ENCODE data around the gene SUPT3H.
"Not testable (repeated sequence)": the region's sequence is repeated elsewhere in the genome, so short reads cannot be mapped to it uniquely, and the experiment has no call there.

The SUPT3H gene

GRCh38 chr6:45067446-45067845 lies 310.3 kb downstream of the SUPT3H start:
- not testable (repeated sequence) for DNase-seq (ENCODE audit: low read depth in 2 of 2)

- DNase-seq (ENCODE audit: low read depth in 2 of 2), result not testable (repeated sequence)
Observed at GRCh38 chr6:45062659-45063058, 315.1 kb downstream of the SUPT3H start.

- no peak for DNase-seq (ENCODE audit: low read depth in 2 of 2)
Observed at GRCh38 chr6:45057711-45058110, 320.0 kb downstream of the SUPT3H start.

DNA sequence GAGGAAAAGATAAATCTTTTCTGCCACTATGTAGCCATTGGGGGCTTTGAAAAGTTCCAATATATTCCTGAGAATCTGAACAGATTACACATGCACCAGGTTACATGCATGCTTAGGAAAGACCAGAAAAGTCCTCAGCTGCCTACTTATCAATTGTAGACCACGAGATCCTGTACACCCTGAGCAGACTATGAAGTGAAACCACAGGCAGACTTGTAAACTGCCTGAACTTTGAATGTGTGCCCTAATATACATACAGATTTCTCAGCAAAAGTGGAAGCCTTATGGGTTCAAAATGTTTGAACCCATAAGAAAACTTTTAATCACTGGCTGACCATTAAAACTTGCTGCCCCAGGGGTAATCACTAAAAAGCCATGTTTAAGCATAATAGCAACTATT lies 323.1 kb downstream of the SUPT3H start:
- no peak for DNase-seq (ENCODE audit: low read depth in 2 of 2)

DNA sequence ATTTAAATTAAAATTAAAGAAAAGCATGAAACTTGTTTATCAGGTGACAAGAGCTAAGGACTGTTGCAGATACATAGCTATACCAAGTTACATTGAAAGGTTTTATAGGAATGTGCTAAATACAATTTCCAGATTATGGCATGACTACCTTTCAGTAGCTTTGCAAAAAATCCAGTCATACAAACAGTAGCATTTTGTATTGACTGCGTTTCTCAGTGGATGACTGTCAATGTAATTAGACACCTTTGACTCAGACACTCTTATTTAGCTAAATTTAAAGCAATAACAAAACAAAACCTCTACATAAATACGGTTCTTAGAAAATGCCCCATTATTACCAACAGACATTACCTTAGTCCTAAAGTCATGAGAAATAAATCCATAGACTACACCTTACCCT lies 325.4 kb downstream of the SUPT3H start:
- DNase-seq (ENCODE audit: low read depth in 2 of 2), result no peak

GRCh38 chr6:45049188-45049843 lies 328.4 kb downstream of the SUPT3H start:
- no peak for DNase-seq (ENCODE audit: low read depth in 2 of 2)

DNA sequence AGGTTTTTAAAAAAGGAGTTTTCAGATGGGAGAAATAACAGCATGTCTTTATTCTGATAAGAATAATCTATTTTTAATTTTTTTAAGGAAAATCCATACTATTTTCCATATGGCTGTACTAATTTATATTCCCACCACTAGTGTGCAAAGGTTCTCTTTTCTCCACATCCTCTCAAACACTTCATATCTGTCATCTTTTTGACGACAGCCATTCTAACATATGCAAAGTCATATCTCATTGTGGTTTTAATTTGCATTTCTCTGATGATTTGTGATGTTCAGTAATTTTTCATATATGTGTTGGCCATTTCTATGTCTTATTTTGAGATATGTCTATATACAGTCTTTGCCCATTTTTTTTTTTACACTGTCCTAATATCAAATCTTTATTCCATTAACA lies 330.2 kb downstream of the SUPT3H start:
- DNase-seq (ENCODE audit: low read depth in 2 of 2), result no peak

DNA sequence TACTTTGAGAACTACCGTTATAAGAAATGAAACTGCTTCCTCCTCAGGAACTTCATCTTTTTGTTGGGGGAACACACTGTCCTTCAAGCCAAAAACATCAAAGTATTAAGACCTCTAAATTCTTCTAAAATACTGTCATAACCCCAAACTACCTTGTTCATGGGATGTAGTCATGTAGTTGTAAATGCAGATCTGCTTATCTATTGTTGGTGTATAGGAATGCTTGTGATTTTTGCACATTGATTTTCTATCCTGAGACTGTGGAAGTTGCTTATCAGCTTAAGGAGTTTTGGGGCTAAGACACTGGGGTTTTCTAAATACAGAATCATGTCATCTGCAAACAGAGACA lies 332.5 kb downstream of the SUPT3H start:
- no peak for DNase-seq (ENCODE audit: low read depth in 2 of 2)

DNA sequence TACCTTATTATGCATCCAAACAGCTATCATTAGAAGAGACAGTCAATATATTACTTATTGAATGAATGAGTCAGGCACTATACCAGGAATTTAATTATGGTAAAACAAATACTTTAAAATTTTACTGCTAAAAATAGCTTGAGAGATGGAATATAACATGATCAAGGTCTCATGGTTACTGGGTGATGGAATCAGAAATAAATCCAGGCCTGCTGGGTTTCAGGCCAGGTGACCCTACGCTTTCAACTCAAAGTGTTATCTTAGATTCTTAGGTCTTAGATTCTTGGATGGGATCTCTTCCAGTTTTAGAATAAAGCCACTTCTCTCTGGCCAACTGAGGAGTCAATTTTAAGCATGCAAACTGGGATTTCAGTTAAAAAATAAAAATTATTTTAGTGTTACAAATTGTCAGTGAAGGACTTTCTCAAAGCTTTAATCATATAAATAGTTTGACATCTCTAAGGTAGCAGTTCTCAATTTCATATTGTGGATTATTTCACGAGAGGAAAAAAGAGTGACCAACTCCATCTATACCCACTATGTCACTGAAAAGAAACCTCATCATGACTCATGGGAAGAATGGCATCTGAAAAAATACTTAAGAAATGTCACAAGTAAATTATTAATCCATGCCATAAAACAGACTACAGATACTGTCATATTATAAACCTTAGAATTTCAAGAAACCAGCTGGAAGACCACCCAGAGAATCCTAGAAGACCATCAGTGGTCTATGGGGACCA lies 333.1 kb downstream of the SUPT3H start:
- no peak for DNase-seq (ENCODE audit: low read depth in 2 of 2)

GRCh38 chr6:45044086-45044485 lies 333.6 kb downstream of the SUPT3H start:
- DNase-seq (ENCODE audit: low read depth in 2 of 2), result no peak

- DNase-seq (ENCODE audit: low read depth in 2 of 2), result not testable (repeated sequence)
Observed at GRCh38 chr6:45042673-45043072, 335.1 kb downstream of the SUPT3H start.

- DNase-seq (ENCODE audit: low read depth in 2 of 2), result no peak
Observed at GRCh38 chr6:45038226-45038625, 339.5 kb downstream of the SUPT3H start.

- DNase-seq (ENCODE audit: low read depth in 2 of 2), result no peak
Observed at GRCh38 chr6:45036103-45036502, 341.6 kb downstream of the SUPT3H start.

DNA sequence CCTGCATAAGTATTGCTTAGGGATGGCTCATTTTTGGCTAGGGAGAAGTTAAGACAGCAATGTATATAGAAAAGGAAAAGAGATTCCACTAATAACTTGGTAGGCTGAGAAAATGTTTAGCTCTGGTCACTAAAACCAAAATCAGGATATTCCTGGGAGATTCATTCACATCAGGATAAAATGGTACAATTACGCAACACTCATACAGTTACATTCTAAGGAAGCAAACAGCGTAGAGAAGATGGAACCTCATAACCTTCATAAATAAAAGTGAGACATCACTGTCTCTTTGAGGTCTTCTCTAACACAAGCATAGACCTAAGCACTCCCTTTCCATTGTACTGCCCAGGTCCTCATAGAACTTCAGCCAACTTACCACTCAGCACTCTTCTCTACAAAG lies 345.3 kb downstream of the SUPT3H start:
- DNase-seq (ENCODE audit: low read depth in 2 of 2), result no peak

DNA sequence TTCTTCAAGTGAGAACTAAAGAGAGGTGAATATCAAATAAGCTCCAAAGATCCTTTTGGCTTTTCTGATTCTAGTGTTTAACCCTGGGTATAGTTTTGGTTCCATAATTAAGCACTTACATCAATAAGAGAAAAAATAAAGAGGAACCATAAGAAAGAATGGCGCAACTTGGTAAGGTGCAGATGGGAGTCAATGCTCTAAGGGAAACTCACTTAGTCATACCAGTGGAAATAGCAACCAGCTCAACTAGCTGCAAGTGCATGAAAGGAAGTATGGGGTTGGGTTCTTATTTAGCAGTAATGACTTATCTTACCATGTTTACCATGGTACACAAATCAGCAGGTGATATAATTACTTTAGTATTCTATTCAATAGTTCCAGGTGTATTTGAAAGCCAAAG lies 346.1 kb downstream of the SUPT3H start:
- DNase-seq (ENCODE audit: low read depth in 2 of 2), result no peak

DNA sequence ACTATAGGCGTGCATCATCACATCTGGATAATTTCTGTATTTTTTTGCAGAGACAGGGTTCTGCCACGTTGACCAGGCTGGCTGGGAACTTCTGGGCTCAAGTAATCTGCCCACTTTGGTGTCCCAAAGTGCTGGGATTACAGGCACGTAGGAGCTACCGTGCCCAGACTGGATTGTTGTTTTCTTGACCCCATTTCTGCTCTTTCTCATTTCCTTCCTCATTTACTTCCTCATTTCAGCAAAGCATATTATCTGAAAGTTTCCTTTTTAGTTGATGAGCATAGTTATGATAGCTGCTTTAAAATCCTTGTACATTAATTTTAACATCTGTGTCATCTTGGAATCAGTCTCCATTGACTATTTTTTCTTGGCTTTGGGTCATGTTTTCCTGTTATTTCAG lies 350.6 kb downstream of the SUPT3H start:
- no peak for DNase-seq (ENCODE audit: low read depth in 2 of 2)

DNA sequence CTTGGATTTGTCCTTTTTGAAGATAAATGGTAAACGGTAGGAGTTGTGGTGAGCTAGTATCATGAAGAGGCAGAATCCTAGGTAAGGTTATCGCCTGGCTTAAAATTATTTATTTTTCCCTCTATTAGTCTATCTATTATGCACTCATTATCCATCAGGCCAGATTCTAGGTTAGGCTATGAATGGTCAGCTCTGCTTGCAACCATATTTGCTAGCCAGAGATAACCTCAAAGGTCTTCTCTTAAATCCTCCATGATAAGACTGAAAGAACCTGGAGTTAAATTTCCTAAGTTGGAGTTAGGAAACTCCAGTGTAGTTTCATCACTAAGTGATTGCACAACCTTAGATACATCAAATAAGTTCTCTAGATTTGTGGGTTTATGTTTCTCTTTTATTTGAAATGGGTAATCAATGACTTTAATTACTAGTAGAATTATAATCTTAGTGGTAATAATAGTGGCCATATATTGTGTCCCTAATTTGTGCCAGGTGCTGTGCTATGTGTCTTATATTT lies 351.7 kb downstream of the SUPT3H start:
- no peak for DNase-seq (ENCODE audit: low read depth in 2 of 2)

GRCh38 chr6:45024610-45025009 lies 353.1 kb downstream of the SUPT3H start:
- DNase-seq (ENCODE audit: low read depth in 2 of 2), result no peak

DNA sequence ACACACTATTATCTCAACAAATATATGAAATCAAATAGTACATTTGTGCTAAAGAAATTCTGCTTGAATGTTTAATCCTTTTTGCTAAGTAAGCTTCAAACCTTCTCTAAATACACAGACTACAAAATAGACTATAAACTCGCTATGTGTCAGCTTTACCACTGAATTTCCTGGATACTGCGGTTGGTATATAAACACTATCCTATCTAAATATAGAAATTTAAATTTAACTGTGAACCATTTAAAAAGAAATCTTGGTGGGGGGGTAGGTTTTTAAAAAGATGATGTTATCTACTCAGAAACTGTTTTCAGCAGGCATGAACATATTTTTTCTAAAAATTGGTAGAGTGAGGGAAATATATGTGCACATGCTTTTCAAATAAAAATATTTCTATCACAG lies 356.1 kb downstream of the SUPT3H start:
- DNase-seq (ENCODE audit: low read depth in 2 of 2), result no peak

DNA sequence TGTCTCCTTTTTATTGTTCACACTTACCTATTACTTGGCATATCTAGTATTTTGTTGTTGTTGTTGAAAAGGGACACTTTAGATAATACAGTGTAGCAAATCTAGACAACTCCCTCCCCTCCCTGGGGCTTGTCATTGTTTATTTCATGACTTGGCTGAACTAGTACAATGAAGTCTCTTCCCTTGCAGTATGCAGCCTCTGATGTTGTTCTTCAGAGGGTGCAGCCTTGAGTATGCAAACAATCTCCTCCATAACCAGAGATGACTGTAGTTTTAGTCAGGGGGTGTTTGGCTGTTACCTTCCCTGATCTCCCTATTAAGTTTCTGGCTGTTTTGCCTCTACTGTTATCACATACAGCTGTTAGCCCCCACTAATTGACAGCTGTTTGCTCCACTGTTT lies 365.0 kb downstream of the SUPT3H start:
- DNase-seq (ENCODE audit: low read depth in 2 of 2), result no peak

GRCh38 chr6:45009576-45009975 lies 368.2 kb downstream of the SUPT3H start:
- no peak for DNase-seq (ENCODE audit: low read depth in 2 of 2)

DNA sequence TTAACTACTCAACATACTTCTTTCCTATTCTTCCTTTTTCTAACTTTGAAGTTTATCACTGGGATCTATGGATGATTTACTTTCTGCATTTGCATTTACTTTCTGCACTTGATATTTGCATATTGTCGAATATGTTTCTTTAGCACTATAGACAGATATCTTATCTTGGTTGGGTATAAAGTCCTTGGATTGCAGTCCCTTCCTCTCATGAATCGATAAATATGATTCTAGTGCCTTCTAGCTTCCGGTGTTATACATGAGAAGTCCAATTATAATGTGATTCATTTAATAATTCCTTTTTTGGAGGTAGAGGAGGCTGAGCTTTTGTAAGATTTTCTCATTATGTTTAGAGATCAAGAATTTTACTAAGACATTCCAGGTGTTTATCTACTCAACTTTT lies 370.8 kb downstream of the SUPT3H start:
- DNase-seq (ENCODE audit: low read depth in 2 of 2), result no peak

DNA sequence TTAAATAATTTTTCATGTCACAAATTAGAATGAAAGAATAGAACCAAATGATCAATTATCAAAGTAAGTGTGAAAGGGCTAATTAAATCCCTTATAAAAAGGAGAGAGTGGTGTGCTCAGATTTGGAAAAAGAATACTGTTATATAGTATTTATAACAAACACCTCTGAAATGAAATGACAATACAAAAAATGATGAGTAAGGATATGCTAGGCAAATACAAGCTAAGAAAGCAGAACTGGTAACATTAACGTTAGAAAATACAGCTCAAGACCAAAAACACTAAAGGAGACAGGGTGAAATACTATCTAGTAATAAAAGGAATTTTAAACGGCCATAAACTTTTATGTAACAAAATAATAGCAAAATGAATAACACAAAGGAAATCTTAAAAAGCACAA lies 373.8 kb downstream of the SUPT3H start:
- no peak for DNase-seq (ENCODE audit: low read depth in 2 of 2)

GRCh38 chr6:45003387-45003786 lies 374.3 kb downstream of the SUPT3H start:
- DNase-seq (ENCODE audit: low read depth in 2 of 2), result no peak
